ENCODE measurements around the gene SPDL1.
"Not testable (repeated sequence)": the region's sequence is repeated elsewhere in the genome, so short reads cannot be mapped to it uniquely, and the experiment has no call there.

SPDL1 gene

GRCh38 chr5:169571355-169571754, 12.2 kb upstream of the SPDL1 start:
- no peak for FAIRE-seq
- no peak for DNase-seq (ENCODE audit: low spot score)

- no peak for FAIRE-seq
- no peak for DNase-seq (ENCODE audit: low spot score)
These were observed 9.4 kb upstream of the SPDL1 start for GRCh38 chr5:169574134-169574646.

- FAIRE-seq (peak; percentile 83), DNase-seq (ENCODE audit: low spot score) (peak; percentile 77)
These were observed 7.4 kb upstream of the SPDL1 start for GRCh38 chr5:169576181-169576598.

- FAIRE-seq (no peak), DNase-seq (ENCODE audit: low spot score) (no peak)
These were observed 5.6 kb upstream of the SPDL1 start for GRCh38 chr5:169577951-169578350.

- FAIRE-seq, result no peak
These were observed 2.6 kb upstream of the SPDL1 start for GRCh38 chr5:169580964-169581363.

GRCh38 chr5:169581580-169582227, 1.9 kb upstream of the SPDL1 start:
- peak; percentile 55 for FAIRE-seq

More at GRCh38 chr5:169580964-169581363, 2.6 kb upstream of the SPDL1 start:
- no peak for DNase-seq (ENCODE audit: low spot score)

GRCh38 chr5:169583101-169583423, 511 bp upstream of the SPDL1 start:
- FAIRE-seq (no peak), DNase-seq (ENCODE audit: low spot score) (no peak)

More at GRCh38 chr5:169581580-169582227, 1.9 kb upstream of the SPDL1 start:
- DNase-seq (ENCODE audit: low spot score), result peak; percentile 60

- FAIRE-seq (no peak), DNase-seq (ENCODE audit: low spot score) (no peak)
These were observed 1.5 kb downstream of the SPDL1 start for GRCh38 chr5:169584998-169585451.

GRCh38 chr5:169590602-169591001, 7.0 kb downstream of the SPDL1 start:
- FAIRE-seq (no peak), DNase-seq (ENCODE audit: low spot score) (no peak)

GRCh38 chr5:169591636-169592035, 8.1 kb downstream of the SPDL1 start:
- FAIRE-seq, result peak; percentile 47

GRCh38 chr5:169592937-169593650, 9.5 kb downstream of the SPDL1 start:
- no peak for DNase-seq (ENCODE audit: low spot score)
- FAIRE-seq, result no peak

More at GRCh38 chr5:169591636-169592035, 8.1 kb downstream of the SPDL1 start:
- DNase-seq (ENCODE audit: low spot score), result no peak

GRCh38 chr5:169595172-169595820, 11.7 kb downstream of the SPDL1 start:
- DNase-seq (ENCODE audit: low spot score) (peak; percentile 52), FAIRE-seq (peak; percentile 90)

- no peak for DNase-seq (ENCODE audit: low spot score)
- no peak for FAIRE-seq
These were observed 15.9 kb downstream of the SPDL1 start for GRCh38 chr5:169599451-169599850.

- FAIRE-seq (no peak), DNase-seq (ENCODE audit: low spot score) (no peak)
These were observed 19.0 kb downstream of the SPDL1 start for GRCh38 chr5:169602535-169602934.

- no peak for FAIRE-seq
- no peak for DNase-seq (ENCODE audit: low spot score)
These were observed 22.7 kb downstream of the SPDL1 start for GRCh38 chr5:169606279-169606678.

GRCh38 chr5:169607882-169608281, 24.3 kb downstream of the SPDL1 start:
- FAIRE-seq (peak; percentile 16), DNase-seq (ENCODE audit: low spot score) (no peak)

GRCh38 chr5:169609716-169610115, 26.1 kb downstream of the SPDL1 start:
- DNase-seq (ENCODE audit: low spot score), result peak; percentile 15
- no peak for FAIRE-seq

- FAIRE-seq (peak; percentile 80), DNase-seq (ENCODE audit: low spot score) (peak; percentile 75)
These were observed 27.0 kb downstream of the SPDL1 start for GRCh38 chr5:169610606-169611005.

- FAIRE-seq, result no peak
- DNase-seq (ENCODE audit: low spot score), result no peak
These were observed 32.0 kb downstream of the SPDL1 start for GRCh38 chr5:169615561-169615960.

GRCh38 chr5:169624307-169624706, 40.7 kb downstream of the SPDL1 start:
- not testable (repeated sequence) for DNase-seq (ENCODE audit: low spot score); FAIRE-seq

- DNase-seq (ENCODE audit: low spot score) (peak; percentile 91), FAIRE-seq (peak; percentile 95)
These were observed 43.2 kb downstream of the SPDL1 start for GRCh38 chr5:169626779-169627178.

GRCh38 chr5:169627551-169627950, 44.0 kb downstream of the SPDL1 start:
- DNase-seq (ENCODE audit: low spot score), result no peak
- no peak for FAIRE-seq

Data from RCC 7860 (cell line).